SK-N-SH (cell line): Measurements from ENCODE around the gene TCF25.

ENCODE experiments used
- CTCF ChIP-seq: fragments of 200-600 bp; sonication (generic); IDR thresholded peaks from 2 replicates; pipeline ENCODE4 v1.6.1; 2017; ENCODE audit warnings: antibody characterized with exemption, mild to moderate bottlenecking, moderate library complexity
- NFIC ChIP-seq: IDR thresholded peaks from 2 replicates; pipeline ENCODE4 v1.4.0; 2012; ENCODE audit warnings: borderline replicate concordance
- RAD21 ChIP-seq: IDR thresholded peaks from 2 replicates; pipeline ENCODE4 v1.6.1; 2012; ENCODE audit warnings: mild to moderate bottlenecking, low read length

- TF ChIP-seq CTCF, result no peak
- TF ChIP-seq RAD21, result no peak
- no peak for TF ChIP-seq NFIC
Observed at GRCh38 chr16:89870440-89870839, 3.0 kb upstream of the TCF25 start.
